ENCODE measurements around the gene CYLC2.
A peak's percentile ranks its signal among the peaks of the same experiment; 100 is the strongest.

Gene CYLC2, protein sequence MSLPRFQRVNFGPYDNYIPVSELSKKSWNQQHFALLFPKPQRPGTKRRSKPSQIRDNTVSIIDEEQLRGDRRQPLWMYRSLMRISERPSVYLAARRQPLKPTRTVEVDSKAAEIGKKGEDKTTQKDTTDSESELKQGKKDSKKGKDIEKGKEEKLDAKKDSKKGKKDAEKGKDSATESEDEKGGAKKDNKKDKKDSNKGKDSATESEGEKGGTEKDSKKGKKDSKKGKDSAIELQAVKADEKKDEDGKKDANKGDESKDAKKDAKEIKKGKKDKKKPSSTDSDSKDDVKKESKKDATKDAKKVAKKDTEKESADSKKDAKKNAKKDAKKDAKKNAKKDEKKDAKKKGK

DNA sequence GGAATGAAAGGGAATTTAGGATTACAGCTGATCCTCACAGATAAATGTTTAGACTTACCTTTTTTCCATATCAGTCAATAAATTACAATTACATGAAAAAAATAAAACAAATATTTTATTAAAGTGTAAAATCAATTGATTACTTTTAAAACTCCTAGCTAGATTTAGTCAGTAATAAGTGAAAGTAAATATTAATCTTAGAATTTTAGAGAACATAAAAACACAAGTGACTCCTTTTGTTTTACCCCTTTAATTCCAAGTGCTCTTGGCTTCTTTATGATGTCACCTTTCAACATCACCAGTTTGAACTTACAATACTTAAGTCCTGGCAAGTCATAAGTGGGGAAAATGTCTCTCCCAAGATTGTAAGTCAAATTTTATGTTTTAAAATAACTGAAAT, at the start of gene CYLC2:
Gene CYLC2 (plus strand): TSS at position 301 of the 400 bp plus-strand sequence. CDS start 48 bp downstream, at position 349.
- DNase-seq, result no peak

DNA sequence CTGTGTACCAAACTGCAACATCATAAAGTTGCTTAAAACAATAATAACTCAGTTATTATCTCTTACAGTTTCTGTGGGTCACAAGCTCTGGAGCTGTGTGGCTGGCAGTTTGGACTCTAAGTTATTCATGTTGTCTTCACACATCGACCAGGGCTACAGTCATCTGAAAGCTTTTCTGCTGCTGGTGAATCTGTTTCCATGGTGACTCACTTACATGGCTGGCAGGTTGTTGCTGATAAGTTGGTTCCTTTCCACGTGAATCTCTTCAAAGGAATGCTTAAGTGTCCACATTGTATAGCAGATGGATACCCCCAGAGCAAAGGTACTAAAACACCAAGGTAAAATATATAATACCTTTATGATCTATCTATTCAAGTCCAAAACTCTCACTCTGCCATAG, 44.8 kb upstream of the CYLC2 start:
- no peak for DNase-seq

DNA sequence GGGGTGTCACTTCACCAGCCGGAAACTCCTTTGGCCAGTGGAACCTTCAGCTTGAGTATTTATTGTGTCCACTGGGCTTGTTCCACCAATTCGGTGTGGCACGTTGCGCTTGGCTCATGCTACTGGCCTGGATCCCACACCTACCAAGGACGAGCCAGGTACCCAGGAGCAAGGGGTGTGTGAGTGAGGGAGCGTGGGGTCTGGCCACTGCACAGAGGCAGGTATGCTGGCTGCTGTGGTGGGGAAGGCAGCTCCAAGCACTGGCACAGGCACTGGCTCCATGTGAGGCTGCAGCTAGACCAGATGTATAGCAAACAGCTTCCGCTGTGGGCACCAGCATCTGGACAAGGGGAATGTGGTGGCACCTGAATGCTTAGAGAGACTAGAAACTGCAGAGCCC, 28.1 kb upstream of the CYLC2 start:
- no peak for DNase-seq

DNA sequence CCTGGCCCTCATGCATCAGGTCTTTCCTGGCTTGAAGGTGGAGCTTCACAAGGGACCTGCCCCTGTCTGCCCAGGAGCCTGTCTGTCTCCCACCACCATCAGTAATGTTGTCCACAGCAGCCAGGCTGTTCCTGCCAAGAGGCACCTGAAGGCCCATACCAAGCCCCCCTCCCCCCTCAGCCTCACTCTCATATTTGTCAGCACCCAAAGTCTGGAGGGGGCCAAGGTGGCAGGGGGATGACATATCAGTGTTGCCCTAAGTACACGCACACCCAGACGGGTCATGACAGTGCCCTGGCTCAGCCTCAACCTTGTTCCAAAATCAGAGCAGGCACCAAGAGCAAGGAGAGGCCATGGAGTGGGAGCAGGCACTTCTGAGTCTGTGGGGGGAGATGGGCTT, 27.2 kb upstream of the CYLC2 start:
- DNase-seq, result no peak

DNA sequence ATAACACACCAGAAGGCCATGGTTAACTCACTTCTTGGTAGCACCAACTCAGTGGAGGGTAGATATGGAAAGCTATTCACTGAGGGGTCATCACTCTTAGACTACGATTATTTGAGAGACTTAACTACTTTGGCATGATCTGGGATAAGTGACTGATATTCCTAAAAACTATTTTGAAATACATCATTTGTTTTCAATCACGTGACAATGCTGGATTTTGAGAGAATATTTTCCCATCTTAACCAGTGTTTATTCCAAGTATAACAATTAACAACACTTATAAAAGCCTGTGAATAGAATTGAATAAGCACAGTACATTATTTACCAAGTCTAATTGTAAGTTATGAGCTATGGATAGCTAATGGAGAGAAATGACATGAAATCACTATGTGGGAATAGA, 22.4 kb upstream of the CYLC2 start:
- DNase-seq, result no peak

DNA sequence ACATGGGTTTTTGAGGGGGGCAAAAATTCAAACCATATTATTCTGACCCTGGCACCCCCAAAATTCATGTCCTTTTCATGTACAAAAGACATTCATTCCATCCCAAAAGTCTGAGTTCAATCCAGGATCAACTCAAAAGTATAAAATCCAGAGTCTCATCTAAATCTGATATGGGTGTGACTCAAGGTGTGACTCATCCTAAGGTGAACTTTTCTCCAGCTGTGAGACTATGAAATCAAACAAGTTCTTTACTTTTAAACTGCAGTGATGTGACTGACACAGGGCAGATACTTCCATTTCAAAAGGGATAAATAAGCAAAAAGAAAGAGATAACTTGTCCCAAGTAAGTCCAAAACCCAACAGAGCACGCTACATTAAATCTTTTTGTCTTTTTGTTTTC, 20.6 kb upstream of the CYLC2 start:
- no peak for DNase-seq

DNA sequence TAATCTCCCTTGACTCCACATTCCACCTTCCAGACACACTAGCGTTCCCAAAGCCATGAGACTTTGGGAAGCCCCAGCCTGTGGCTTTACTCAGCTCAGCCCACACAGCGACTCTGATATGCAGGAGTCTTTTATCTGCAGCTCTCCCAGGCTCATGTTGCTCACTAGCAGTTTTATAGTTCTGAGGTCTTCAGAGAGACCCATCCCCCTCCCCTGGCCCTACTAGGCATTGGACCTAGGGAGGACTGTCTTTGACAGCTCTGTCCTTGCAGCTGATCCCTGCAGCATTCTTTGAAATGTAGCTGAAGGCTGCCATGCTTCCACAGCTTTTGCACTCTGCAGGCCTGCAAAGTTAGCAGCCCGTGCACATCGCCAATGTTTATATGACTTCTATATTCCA, 19.9 kb upstream of the CYLC2 start:
- DNase-seq, result no peak

DNA sequence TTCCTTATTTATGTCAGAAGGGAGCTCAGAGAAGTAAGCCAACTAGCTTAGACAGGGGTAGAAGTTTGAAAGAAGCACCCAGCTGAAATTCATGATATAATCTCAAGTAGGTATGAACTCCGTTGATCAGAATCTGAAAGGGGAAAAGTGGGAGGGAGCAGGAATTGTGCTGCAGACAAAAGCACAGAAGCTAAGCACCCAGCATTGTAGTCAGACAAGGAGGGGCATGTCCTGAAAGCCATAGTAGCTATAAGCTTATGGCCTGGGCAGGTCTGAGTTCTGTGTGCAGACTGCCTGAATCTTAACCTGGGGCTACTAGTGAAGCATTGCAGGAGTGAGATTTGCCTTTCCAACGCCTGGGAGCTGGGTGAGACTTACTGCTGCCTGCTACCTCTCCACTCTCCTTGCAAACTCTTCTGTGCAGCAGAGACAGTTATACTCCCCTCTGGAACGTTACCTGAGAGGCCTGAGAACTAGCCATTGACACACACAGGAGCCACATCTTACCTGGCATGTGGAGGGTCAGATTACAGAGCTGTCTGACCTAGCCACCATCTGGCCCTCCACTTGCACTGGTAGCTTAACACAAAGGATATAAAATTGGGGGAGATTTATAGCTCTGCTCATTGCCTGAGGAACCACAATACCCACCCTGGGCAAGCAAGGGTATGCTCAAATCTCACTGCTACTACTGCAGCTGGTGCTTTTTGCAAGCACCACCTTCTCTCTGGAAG, 9.8 kb upstream of the CYLC2 start:
- DNase-seq, result no peak

DNA sequence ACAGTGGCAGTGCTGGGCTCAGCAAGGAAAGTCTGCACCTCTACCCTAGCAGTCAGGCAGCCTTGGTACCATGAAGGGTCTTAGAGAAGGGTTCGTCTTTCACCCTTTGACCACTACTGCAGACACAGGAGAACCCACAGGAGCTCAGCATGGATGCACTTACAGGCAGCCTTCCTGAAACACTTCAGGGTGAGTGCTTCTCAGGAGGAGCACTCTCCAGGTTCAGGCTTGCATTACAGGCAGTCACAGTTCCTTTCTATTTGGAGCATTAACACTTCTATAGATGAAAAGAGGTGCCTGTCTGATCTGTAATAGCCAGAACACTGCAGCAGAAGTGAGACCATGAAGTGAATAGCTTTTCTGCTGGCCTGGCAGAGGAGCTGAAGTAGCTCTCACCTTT, 8.7 kb upstream of the CYLC2 start:
- DNase-seq, result no peak

DNA sequence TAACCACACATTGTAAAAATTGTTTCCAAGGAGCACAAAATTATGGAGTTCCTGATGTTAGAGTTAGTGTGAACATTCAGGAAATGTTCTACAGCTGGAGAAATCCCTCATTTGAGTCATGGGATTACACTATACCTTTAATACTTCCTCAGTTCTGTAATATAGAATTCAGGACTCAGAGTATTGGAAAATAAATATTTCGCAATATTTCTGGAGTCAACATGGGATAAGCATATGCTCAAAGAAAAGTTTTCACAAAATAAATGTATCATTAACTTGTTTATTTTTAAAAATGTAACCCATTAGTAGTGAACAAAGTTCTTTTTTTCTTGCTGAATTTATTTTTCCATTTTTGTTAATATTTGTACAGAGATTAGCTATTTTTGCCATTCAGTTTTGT, 8.6 kb downstream of the CYLC2 start:
- DNase-seq, result no peak

DNA sequence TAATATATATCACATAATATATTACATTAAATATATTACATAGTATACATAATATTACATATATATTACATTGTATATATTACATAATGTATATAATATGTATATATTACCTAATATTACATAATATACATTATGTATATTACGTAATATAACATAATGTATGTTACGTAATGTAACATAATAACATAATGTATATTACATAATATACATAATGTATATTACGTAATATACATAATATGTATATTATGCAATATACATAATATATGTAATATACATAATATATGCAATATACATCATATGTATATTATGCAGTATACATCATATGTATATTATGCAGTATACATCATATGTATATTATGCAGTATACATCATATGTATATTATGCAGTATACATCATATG, 19.1 kb downstream of the CYLC2 start:
- DNase-seq, result no peak

DNA sequence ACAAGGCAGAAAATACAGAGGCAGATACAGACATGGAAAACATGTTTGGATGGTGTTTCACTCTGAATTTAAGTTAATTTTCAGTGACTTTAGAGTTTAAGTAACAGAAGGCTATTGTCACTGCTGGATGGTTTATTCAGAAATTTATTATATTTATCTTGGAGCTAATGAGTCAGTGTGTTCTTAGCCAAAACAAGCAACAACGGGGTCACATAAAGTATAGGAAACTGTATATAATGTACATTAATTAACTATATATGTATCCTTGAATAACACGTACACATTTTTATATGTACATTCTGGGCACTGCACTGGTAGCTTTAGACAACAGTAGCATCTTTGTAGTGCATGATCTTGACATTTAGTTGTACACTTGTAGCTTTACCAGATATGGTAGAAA, 30.7 kb downstream of the CYLC2 start:
- no peak for DNase-seq

DNA sequence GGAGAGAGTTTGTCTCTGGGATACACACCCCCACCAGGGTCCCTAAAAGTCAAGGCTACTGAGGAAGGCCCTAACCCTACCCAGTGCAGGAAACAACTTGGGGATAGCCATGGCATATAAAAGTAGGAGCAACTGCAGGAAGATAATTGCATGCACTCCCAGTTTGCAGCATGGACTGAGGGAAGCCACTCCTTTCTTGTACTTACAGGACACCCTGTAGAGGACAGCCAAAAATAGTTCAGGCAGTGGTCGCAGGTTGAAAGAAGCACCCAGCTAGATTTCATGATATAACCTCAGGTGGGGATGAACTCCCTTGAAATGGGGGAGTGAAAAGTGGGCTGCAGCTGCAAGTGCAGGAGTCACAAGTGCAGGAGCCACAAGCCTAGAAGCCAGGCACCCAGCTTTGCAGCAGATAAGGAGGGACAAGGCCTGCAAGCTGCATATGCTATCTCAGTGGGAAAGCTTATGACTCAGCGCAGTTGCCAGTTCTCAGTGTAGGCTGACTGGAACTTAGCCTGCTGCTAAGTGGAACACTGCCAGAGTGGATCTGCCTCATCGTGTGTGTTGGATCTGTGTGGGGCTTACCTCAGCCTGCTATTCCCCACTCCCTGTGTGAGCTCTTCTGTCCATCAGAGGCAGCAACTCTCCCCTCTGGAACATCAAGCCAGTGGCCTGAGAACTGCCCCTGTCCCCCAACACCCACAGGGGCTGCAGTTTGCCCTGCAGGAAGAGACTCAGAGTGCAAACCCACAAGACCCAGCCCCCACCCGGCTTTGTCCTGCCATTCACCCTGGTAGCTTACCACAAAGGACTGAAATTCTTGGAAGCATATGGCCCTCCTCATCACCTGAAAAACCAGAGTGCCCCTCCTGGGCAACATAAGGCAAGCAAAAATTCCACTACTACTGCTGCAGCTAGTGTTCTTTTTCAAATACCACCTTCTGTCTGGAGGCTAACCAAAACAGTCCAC, 42.7 kb downstream of the CYLC2 start:
- DNase-seq, result peak in 1 of 2 donors; percentile 18

DNA sequence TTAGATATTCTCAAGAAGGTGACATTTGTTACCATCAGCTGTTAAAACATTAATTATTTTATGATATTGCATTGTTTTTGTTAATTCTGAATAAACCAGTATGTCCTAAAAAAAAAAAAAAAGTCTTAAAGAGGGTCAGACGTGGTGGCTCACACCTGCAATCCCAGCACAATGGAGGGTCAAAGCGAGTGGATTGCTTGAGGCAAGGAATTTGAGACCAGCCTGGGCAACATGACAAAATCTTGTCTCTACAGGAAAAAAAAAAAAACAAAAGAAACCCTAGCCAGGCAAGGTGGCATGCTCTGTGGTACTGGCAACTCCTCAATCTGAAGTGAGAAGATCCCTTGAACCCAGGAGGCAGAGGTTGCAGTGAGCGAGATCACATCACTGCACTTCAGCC, 46.8 kb downstream of the CYLC2 start:
- DNase-seq, result no peak

Measured in hippocampal formation (tissue), 2 donors.